Right lobe of liver (tissue), 6 donors: ENCODE measurements around the gene ATP1B3. TPM values are rescaled to one million over a fixed set of nuclear protein-coding genes. Genes with fewer than 3 reads are reported as not detected.
A peak's percentile ranks its signal among the peaks of the same experiment; 100 is the strongest.
"Not testable (repeated sequence)": the region's sequence is repeated elsewhere in the genome, so short reads cannot be mapped to it uniquely, and the experiment has no call there.

Source experiments
- ATAC-seq, 4 donors: fragments of 200-7000 bp; cut with Tn5 transposase; one replicate each; pipeline ENCODE4 v1.9.1; 2020; ENCODE audit warnings: mild to moderate bottlenecking in 4 of 4, moderate library complexity in 4 of 4
- DNase-seq, 3 donors: peaks; one replicate each; pipeline ENCODE4 v3.0.0-alpha.2; 2020
- H3K27ac ChIP-seq, 3 donors: fragments of 200-600 bp; one replicate each; pipeline ENCODE4 v1.8.0; 2022
- H3K27me3 ChIP-seq, 2 donors: fragments of 200-600 bp; one replicate each; pipeline ENCODE4 v1.8.0; 2022
- H3K36me3 ChIP-seq, 4 donors: fragments of 200-600 bp; sonication (generic) in 1 of 4; one replicate each; pipeline versions ENCODE4 v1.5.1 to v1.8.0; 2017 to 2022; ENCODE audit warnings: control low read depth in 1 of 4
- H3K4me1 ChIP-seq, 4 donors: fragments of 200-600 bp; sonication (generic) in 1 of 4; one replicate each; pipeline versions ENCODE4 v1.5.1 to v1.8.0; 2017 to 2022; ENCODE audit warnings: control low read depth in 1 of 4
- H3K4me3 ChIP-seq, 3 donors: fragments of 200-600 bp; one replicate each; pipeline ENCODE4 v1.8.0; 2022
- H3K9me3 ChIP-seq, 4 donors: fragments of 200-600 bp; sonication (generic) in 1 of 4; one replicate each; pipeline versions ENCODE4 v1.5.1 to v1.8.0; 2017 to 2022; ENCODE audit warnings: control low read depth in 1 of 4
- CTCF ChIP-seq, 4 donors: fragments of 200-600 bp in 3 of 4; fragments of 450-650 bp in 1 of 4; IDR thresholded peaks; one replicate each; pipeline versions ENCODE4 v1.5.1 to v1.8.0; 2016 to 2022; ENCODE audit warnings: antibody characterized with exemption in 4 of 4, mild to moderate bottlenecking in 2 of 4
- POLR2A ChIP-seq: fragments of 450-650 bp; IDR thresholded peaks from one replicate; pipeline ENCODE4 v1.6.1; 2017; ENCODE audit warnings: antibody characterized with exemption, mild to moderate bottlenecking
- WGBS: methylation state at CpG from one replicate; pipeline ENCODE4 v1.1.6; 2018; ENCODE audit warnings: low coverage, low lambda C conversion rate; ENCODE audit not compliant: insufficient coverage; ENCODE audit errors: missing lambda C conversion rate; 5-methylcytosine and 5-hydroxymethylcytosine counted together
- intact Hi-C, 2 donors: fragments of 100-400 bp; cut with DNase I; formaldehyde crosslinking; loops; one replicate each; pipeline versions ENCODE4 v1.11.2 to v1.14.1; 2022
- total RNA-seq, 6 experiments: library from RNA; depleted of rRNA in 2 of 6; stranded (reverse); fragments of >200 nt in 2 of 6; fragmentation: NEBNext Ultra II Directional in 3 of 6; extraction: Animal tissue kit (Norgen Biotek cat#: 25700) in 3 of 6; gene quantifications; one replicate each; pipeline versions ENCODE4 v1.1.0 to v1.2.4, GENCODE V29; 2016 to 2023
- donor health status: DM: no; HTN: yes; CAD: no.
- donor health status: DM: no; HTN: no; CAD: no.
- donor health status: DM: no; HTN: no; CAD: no.
- donor health status: DM: no; HTN: yes; CAD: no.
- donor health status: DM: no; HTN: yes; CAD: no.

ATP1B3 gene
- total RNA-seq, 6 experiments from 2014 or later: 6.6 to 19.4 (median 9.3) TPM

GRCh38 chr3:141844812-141845211 lies 31.6 kb upstream of the ATP1B3 start:
- ATAC-seq (no peak), DNase-seq (no peak)
- Histone ChIP-seq H3K9me3 (no peaks in the 10 kb centered on the region), H3K4me1 (no peaks in the 10 kb centered on the region), H3K36me3 (no peaks in the 10 kb centered on the region), H3K27ac (no peak overlapping the region), H3K4me3 (no peak overlapping the region), H3K27me3 (no peaks in the 10 kb centered on the region)
- 94% methylated on average over 2 of the region's 2 CpGs for WGBS
- TF ChIP-seq CTCF (IDR thresholded peaks at IDR 0.05) (no peak), POLR2A (no peak)
- intact Hi-C loops: no loop called here

- no peaks in the 10 kb centered on the region for H3K36me3 ChIP-seq
- 92% methylated on average over 2 of the region's 5 CpGs for WGBS
- no peak overlapping the region for H3K27ac ChIP-seq
- H3K9me3 ChIP-seq: no peaks in the 10 kb centered on the region
- intact Hi-C loops: no loop called here
- H3K4me3 ChIP-seq: no peak overlapping the region
- DNase-seq: no peak
- H3K4me1 ChIP-seq: no peaks in the 10 kb centered on the region
- no peak for ATAC-seq
- no peaks in the 10 kb centered on the region for H3K27me3 ChIP-seq
- TF ChIP-seq CTCF (IDR thresholded peaks at IDR 0.05) (no peak), POLR2A (no peak)
These were observed 30.9 kb upstream of the ATP1B3 start for GRCh38 chr3:141845407-141846049.

- no peak overlapping the region for H3K4me3 ChIP-seq
- ATAC-seq (no peak), DNase-seq (no peak)
- no peak for TF ChIP-seq POLR2A
- TF ChIP-seq CTCF (IDR thresholded peaks at IDR 0.05): no peak
- no peaks in the 10 kb centered on the region for H3K4me1 ChIP-seq
- no peaks in the 10 kb centered on the region for H3K27me3 ChIP-seq
- H3K9me3 ChIP-seq: no peaks in the 10 kb centered on the region
- intact Hi-C loops: no loop called here
- no peaks in the 10 kb centered on the region for H3K36me3 ChIP-seq
- H3K27ac ChIP-seq: no peak overlapping the region
- 72% methylated on average over 3 of the region's 3 CpGs for WGBS
These were observed 30.4 kb upstream of the ATP1B3 start for GRCh38 chr3:141846050-141846433.

GRCh38 chr3:141848159-141848748 lies 28.2 kb upstream of the ATP1B3 start:
- H3K27ac ChIP-seq, H3K36me3 ChIP-seq, DNase-seq, intact Hi-C loops, ATAC-seq, H3K4me3 ChIP-seq, H3K27me3 ChIP-seq, H3K4me1 ChIP-seq, H3K9me3 ChIP-seq: not testable (repeated sequence)
- 87% methylated on average over 5 of the region's 5 CpGs for WGBS

- ATAC-seq (peak in 3 of 4 donors; percentile 38 to 60 (median 47)), DNase-seq (no peak)
- H3K4me3 ChIP-seq: no peak overlapping the region
- no peak overlapping the region for H3K27ac ChIP-seq
- no peak for TF ChIP-seq CTCF (IDR thresholded peaks at IDR 0.05)
- TF ChIP-seq POLR2A: no peak
- intact Hi-C loops: no loop called here
- no peaks in the 10 kb centered on the region for H3K9me3 ChIP-seq
- WGBS: 49% methylated on average over 11 of the region's 11 CpGs
- no peaks in the 10 kb centered on the region for H3K4me1 ChIP-seq
- no peaks in the 10 kb centered on the region for H3K27me3 ChIP-seq
- H3K36me3 ChIP-seq: no peaks in the 10 kb centered on the region
These were observed 27.2 kb upstream of the ATP1B3 start for GRCh38 chr3:141849056-141849815.
